ENCODE results near the gene MYOD1.

Gene MYOD1

GRCh38 chr11:17750013-17750800 is 30.8 kb downstream of the MYOD1 start:
- no peak for DNase-seq (ENCODE audit: low read depth)

GRCh38 chr11:17750801-17751165 is 31.4 kb downstream of the MYOD1 start:
- no peak for DNase-seq (ENCODE audit: low read depth)

- no peak for DNase-seq (ENCODE audit: low read depth)
These were observed 32.2 kb downstream of the MYOD1 start for GRCh38 chr11:17751558-17751957.

GRCh38 chr11:17752144-17752543 is 32.8 kb downstream of the MYOD1 start:
- DNase-seq (ENCODE audit: low read depth): no peak

- DNase-seq (ENCODE audit: low read depth): no peak
These were observed 33.8 kb downstream of the MYOD1 start for GRCh38 chr11:17753153-17753552.

- no peak for DNase-seq (ENCODE audit: low read depth)
These were observed 34.3 kb downstream of the MYOD1 start for GRCh38 chr11:17753641-17754040.

- no peak for DNase-seq (ENCODE audit: low read depth)
These were observed 36.5 kb downstream of the MYOD1 start for GRCh38 chr11:17755891-17756290.

GRCh38 chr11:17760102-17761029 is 41.0 kb downstream of the MYOD1 start:
- DNase-seq (ENCODE audit: low read depth): peak; percentile 59

GRCh38 chr11:17762309-17762974 is 43.1 kb downstream of the MYOD1 start:
- peak; percentile 25 for DNase-seq (ENCODE audit: low read depth)

GRCh38 chr11:17763244-17763643 is 43.9 kb downstream of the MYOD1 start:
- no peak for DNase-seq (ENCODE audit: low read depth)

- DNase-seq (ENCODE audit: low read depth): no peak
These were observed 44.3 kb downstream of the MYOD1 start for GRCh38 chr11:17763703-17764102.

GRCh38 chr11:17764446-17765218 is 45.3 kb downstream of the MYOD1 start:
- DNase-seq (ENCODE audit: low read depth): no peak

- peak; percentile 16 for DNase-seq (ENCODE audit: low read depth)
These were observed 46.1 kb downstream of the MYOD1 start for GRCh38 chr11:17765356-17766072.

- no peak for DNase-seq (ENCODE audit: low read depth)
These were observed 46.6 kb downstream of the MYOD1 start for GRCh38 chr11:17766073-17766359.

- DNase-seq (ENCODE audit: low read depth): no peak
These were observed 47.2 kb downstream of the MYOD1 start for GRCh38 chr11:17766590-17766989.

- DNase-seq (ENCODE audit: low read depth): no peak
These were observed 48.0 kb downstream of the MYOD1 start for GRCh38 chr11:17767301-17767885.

- no peak for DNase-seq (ENCODE audit: low read depth)
These were observed 48.5 kb downstream of the MYOD1 start for GRCh38 chr11:17767914-17768313.

- no peak for DNase-seq (ENCODE audit: low read depth)
These were observed 49.2 kb downstream of the MYOD1 start for GRCh38 chr11:17768547-17768946.

- no peak for DNase-seq (ENCODE audit: low read depth)
These were observed 49.8 kb downstream of the MYOD1 start for GRCh38 chr11:17769218-17769617.

GRCh38 chr11:17770048-17770652 is 50.8 kb downstream of the MYOD1 start:
- no peak for DNase-seq (ENCODE audit: low read depth)

GRCh38 chr11:17770917-17771316 is 51.5 kb downstream of the MYOD1 start:
- no peak for DNase-seq (ENCODE audit: low read depth)

Measured in ELR (cell line).